ENCODE measurements around the gene IGFBP2.

IGFBP2 gene

GRCh38 chr2:216673609-216674008, 40.4 kb downstream of the IGFBP2 start:
- TF ChIP-seq CTCF (IDR thresholded peaks at IDR 0.05; ENCODE audit: low read depth, low read length, missing control alignments): no peak
- H3K4me3 ChIP-seq (ENCODE audit: low read depth, low read length): no peak overlapping the region
- DNase-seq (ENCODE audit: low read depth): no peak

GRCh38 chr2:216674376-216674775, 41.2 kb downstream of the IGFBP2 start:
- H3K4me3 ChIP-seq (ENCODE audit: low read depth, low read length): no peak overlapping the region
- no peak for TF ChIP-seq CTCF (IDR thresholded peaks at IDR 0.05; ENCODE audit: low read depth, low read length, missing control alignments)
- no peak for DNase-seq (ENCODE audit: low read depth)

- no peak for DNase-seq (ENCODE audit: low read depth)
- TF ChIP-seq CTCF (IDR thresholded peaks at IDR 0.05; ENCODE audit: low read depth, low read length, missing control alignments): no peak
- no peak overlapping the region for H3K4me3 ChIP-seq (ENCODE audit: low read depth, low read length)
Observed at GRCh38 chr2:216676630-216677029, 43.4 kb downstream of the IGFBP2 start.

- TF ChIP-seq CTCF (IDR thresholded peaks at IDR 0.05; ENCODE audit: low read depth, low read length, missing control alignments): no peak
- H3K4me3 ChIP-seq (ENCODE audit: low read depth, low read length): no peak overlapping the region
- DNase-seq (ENCODE audit: low read depth): no peak
Observed at GRCh38 chr2:216677439-216678097, 44.3 kb downstream of the IGFBP2 start.

GRCh38 chr2:216678098-216678465, 44.9 kb downstream of the IGFBP2 start:
- no peak for TF ChIP-seq CTCF (IDR thresholded peaks at IDR 0.05; ENCODE audit: low read depth, low read length, missing control alignments)
- no peak for DNase-seq (ENCODE audit: low read depth)
- H3K4me3 ChIP-seq (ENCODE audit: low read depth, low read length): no peak overlapping the region

GRCh38 chr2:216678813-216679657, 45.8 kb downstream of the IGFBP2 start:
- H3K4me3 ChIP-seq (ENCODE audit: low read depth, low read length): no peak overlapping the region
- DNase-seq (ENCODE audit: low read depth): no peak
- TF ChIP-seq CTCF (IDR thresholded peaks at IDR 0.05; ENCODE audit: low read depth, low read length, missing control alignments): no peak

All from GM12864 (cell line).